ENCODE measurements around the gene FBXL13.
"Not testable (repeated sequence)": the region's sequence is repeated elsewhere in the genome, so short reads cannot be mapped to it uniquely, and the experiment has no call there.

The FBXL13 gene

GRCh38 chr7:102931757-102932156, 142.8 kb downstream of the FBXL13 start:
- FAIRE-seq, result no peak

DNA sequence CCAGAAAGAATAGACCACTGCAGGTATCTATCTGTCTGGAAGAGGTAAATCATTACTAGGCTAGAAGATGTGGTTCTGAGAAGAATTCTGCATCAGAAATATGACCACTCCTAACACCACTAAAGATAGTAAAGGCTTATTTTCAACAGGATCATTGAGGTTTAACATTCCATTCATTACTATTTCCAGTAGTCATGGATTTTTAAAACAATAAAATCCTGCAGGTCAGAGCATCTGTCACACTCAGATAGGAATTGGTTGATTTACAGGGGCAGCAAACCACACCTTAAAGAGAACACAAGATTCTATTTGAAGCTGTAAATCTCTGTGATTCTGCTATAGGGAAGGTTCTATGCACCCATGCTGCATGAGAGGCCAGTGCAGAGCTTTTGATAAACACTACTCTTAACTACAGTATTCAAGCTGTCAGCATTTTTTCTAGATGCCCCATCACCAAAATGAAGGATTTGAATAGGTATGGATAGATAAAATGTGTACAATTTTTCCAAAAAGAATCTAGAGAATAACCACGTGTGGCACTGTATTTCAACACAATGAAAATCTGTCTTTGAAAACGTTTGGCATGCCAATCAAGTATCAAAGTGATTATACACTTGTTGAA, 147.2 kb downstream of the FBXL13 start:
- no peak for FAIRE-seq

DNA sequence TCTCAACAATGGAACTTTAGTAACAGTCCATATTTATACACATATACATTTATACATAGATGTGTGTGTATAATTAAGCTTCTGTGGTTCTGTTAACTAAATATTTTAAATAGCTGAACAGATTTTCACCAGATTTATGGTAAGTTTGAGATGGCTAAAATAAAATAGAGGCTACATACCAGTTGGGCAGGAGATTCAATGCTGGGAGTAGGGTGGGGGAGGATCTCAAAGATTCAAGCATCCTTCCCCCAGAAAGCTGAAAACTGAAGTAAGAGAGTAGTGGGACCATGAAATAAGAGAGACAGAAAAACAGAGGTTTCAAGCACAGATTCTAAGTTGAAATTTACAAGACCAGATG, 147.8 kb downstream of the FBXL13 start:
- no peak for FAIRE-seq

- FAIRE-seq, result no peak
These were observed 148.4 kb downstream of the FBXL13 start for GRCh38 chr7:102925976-102926782.

GRCh38 chr7:102918845-102919244, 155.8 kb downstream of the FBXL13 start:
- FAIRE-seq, result no peak

- no peak for FAIRE-seq
These were observed 156.9 kb downstream of the FBXL13 start for GRCh38 chr7:102917436-102918353.

DNA sequence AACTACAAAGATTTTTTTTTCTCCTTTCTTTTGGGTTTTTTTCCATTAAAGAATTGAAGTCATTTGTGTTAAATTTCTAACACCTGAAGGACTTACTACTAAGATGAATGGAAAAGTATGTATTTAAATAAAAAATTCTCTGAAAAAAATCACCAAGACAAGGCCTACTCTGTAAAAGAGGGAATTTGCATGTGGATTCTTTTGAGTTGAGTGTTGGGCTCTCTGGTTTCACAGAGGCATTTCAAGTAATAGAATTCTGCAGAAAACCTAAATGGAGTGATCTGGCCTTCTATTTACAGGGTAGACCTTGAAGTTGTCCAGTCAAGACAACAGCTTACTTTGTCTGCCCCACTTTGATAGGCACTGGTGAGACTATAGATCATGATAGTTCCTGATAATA, 157.7 kb downstream of the FBXL13 start:
- no peak for FAIRE-seq

DNA sequence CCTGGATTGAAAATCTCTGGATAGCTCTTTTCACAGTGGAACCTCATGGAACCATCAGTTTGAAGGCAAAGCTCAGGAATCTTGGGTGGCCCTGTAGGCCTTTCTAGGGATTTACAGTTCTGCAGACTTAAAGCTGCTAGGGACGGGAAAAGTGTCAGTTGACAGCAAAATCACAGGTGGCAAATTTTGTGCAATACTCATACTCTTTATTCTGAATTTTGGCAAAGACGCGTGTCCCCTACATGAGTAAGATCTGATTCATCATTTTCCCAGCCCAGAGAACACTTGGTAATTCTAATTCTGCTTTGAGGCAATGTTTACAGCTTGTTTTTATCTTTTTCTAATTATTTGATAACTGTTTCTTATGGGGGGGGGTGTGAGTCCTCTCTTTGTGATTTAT, 158.2 kb downstream of the FBXL13 start:
- no peak for FAIRE-seq

DNA sequence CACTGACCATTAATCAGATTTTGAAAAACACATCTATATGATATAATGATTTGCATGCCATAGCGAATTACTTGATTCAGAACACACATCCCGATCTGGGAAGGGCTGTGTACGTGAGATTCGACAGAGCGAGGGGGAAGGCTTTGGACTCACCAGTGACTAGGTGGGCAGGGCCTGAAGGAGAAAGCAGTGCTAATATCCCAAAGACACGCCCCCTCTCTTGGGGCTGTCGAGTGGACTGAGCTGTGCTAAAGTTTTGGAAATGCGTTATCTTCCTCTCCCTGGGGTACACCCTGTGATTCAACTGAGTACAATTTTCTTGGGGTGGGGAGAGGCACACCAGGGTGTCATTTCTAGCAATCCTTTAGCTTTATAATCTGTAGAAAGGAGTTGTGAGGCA, 160.0 kb downstream of the FBXL13 start:
- FAIRE-seq, result no peak

GRCh38 chr7:102913826-102914225, 160.8 kb downstream of the FBXL13 start:
- no peak for FAIRE-seq

DNA sequence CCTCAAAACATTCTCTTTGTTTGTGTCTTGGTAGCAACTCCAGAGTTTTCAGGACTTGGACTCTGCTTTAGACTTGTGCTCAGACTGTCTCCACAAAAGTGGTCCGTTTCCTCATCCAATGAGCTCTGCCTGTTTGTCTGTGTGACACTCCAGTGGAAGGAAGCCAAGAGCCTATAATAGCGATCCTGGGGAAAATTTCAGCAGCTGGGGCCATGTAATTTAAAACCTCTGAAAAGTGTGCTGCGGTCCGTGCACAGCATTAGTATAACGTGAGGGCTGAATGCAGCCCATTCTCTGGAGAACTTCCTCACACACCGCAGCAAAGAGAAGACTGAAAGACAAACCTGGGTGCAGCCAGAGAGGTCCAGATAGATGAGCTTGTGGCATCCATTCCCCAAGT, 161.9 kb downstream of the FBXL13 start, which contains the start of gene LRRC17:
Gene LRRC17, plus strand, starts transcription at position 259 of the 400 bp plus-strand sequence. CDS start 20,914 bp downstream, outside the sequence.
- FAIRE-seq, result no peak

DNA sequence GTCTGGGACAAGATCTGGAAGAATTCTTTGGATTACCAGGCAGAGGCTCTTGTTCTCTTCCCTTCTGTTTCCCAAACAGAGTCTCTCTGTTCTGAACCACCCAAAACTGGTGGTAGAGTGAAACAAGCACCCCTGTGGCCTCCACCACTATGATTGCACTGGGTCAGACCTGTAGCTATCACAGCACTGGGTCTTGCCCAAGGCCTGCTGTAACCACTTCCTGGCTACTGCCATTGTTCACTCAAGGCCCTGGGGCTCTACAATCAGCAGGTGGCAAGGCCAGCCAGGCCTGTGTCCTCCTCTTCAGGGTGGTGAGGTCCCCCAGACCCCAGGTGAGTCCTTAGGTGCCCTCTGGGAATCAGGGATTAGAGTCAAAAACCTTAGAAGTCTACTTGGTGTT, 165.9 kb downstream of the FBXL13 start:
- no peak for FAIRE-seq

DNA sequence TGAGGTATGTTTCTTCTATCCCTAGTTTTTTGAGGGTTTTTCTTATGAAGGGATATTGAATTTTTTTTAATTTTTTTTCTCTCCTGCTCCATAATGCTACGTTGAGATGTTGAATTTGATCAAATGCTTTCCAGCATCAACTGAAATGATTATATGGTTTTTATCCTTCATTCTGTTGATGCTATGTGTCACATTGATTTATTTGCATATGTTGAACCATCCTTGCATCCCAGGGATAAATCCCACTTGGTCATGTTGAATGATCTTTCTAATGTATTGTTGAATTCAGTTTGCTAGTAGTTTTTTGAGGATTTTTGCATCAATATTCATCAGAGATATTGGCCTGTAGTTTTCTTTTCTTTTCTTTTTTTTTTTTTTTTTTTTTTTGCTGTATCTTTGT, 171.0 kb downstream of the FBXL13 start:
- FAIRE-seq, result not testable (repeated sequence)

DNA sequence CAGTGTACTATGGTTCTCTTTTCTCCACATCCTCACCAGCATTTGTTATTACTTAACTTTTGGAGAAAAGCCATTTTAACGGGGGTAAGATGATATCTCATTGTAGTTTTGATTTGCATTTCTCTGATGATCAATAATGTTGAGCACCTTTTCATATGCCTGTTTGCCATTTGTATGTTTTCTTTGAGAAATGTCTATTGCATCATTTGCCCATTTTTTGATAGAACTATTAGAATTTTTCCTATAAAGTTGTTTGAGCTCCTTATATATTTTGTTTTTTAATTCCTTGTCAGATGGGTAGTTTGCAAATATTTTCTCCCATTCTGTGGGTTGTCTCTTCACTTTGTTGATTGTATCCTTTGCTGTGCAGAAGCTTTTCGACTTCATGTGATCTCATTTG, 172.5 kb downstream of the FBXL13 start:
- not testable (repeated sequence) for FAIRE-seq

DNA sequence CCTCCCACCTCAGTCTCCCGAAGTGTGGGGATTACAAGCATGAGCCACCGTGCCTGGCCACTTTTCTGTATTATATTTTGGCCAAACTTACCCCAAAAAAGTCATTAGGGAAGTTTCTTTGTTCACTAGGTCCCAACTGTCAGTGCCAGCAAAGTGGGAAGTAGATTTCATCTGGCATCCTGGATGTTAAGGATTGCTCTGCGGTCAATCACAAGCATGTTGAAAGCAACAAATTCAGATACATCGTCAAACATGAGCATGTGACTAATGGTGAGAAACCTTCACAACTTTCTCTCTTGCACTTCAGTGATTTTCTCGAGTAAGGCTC, 176.1 kb downstream of the FBXL13 start:
- no peak for FAIRE-seq

DNA sequence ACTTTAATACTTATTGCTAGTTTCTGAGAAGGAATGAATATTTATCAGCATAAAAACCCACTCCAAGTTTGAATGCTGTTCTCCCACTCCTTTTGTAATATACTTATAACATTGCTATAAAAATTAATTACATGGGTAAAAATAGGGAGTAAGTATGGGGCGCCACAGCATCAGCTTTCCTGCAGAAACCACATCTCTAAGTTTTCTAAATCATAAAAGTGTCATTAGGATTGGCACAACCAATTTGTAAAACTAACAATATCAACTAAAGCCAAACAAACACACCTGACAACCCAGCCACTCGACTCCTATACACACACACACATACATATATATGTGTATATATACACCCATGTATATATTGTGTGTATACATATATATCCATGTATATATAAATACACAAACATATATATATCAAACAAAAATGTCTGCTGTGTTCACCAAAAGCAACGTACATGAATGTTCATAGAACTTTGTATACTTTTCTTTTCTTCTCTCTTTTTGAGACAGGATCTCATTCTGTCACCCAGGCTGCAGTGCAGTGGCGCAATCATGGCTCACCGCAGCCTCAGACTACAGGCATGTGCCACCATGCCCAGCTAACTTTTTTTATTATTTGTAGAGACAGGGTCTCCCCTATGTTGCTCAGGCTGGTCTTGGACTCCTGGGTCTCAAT, 176.6 kb downstream of the FBXL13 start:
- no peak for FAIRE-seq

- no peak for FAIRE-seq
These were observed 177.4 kb downstream of the FBXL13 start for GRCh38 chr7:102897211-102897631.

DNA sequence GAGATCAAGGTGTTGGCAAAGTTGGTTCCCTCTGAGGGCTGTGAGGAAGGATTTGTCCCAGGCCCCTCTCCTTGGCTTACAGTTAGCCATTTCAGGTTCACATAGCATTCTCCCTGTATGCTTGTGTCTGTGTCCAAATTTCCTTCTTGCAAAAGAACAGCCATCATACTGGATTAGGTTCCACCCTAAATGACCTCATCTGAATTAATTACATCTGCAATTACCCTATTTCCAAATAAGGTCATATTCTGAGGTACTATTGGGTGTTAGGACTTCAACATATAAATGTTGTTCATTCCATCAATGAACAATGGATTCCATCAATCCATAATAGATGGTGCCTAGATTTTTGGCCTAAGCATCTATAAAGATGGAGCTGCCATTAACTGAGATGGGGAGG, 178.0 kb downstream of the FBXL13 start:
- FAIRE-seq, result no peak

GRCh38 chr7:102895602-102896001, 179.0 kb downstream of the FBXL13 start:
- FAIRE-seq, result no peak

DNA sequence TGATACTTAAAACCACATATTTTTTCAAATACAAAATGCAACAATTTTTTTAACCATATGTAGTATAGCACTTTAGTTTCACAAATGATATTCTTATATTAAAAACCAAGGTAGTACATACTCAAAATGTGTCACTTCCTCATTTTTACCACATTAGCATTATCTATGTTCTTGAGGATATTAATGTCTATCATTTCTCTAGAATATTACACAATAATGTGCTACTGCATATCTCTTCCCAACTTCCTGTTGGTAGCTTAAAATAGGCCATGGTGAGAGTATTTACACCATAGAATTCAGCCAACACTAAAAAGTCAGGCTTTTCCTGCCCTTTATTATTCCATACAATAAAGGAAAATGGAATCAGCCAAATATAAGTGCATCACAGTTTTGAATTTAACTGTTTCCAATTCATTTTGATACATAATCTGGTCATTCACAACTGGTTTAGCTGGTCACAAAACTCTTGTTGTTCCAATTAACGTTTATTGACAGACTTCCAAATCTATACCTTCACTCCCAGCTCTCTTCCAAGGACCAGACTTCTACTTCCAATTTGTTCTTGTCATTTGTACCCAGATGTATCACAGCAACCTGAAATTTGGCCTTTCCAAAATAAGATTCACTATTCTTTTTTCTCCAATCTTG, 181.8 kb downstream of the FBXL13 start:
- no peak for FAIRE-seq

GRCh38 chr7:102891693-102892261, 182.8 kb downstream of the FBXL13 start:
- no peak for FAIRE-seq

All from TTC549 (cell line).